Subcutaneous adipose tissue (tissue), 4 donors: ENCODE results near the gene USP10. TPM values are rescaled to one million over a fixed set of nuclear protein-coding genes. Genes with fewer than 3 reads are reported as not detected.

ENCODE experiments used
- total RNA-seq, 4 donors: library from RNA; depleted of rRNA; stranded (reverse); fragments of >200 nt; gene quantifications; one replicate each; pipeline ENCODE4 v1.1.0, GENCODE V29; 2016
- TF ChIP-seq, protein P1 (sequence below): fragments of 450-650 bp; IDR thresholded peaks from one replicate; pipeline ENCODE4 v1.5.1; 2016; ENCODE audit warnings: low read depth, mild to moderate bottlenecking, control low read depth, antibody characterized with exemption, moderate library complexity

Gene USP10
- total RNA-seq, 4 donors from 2014 or later: 29.7 to 85.1 (median 43.5) TPM

DNA sequence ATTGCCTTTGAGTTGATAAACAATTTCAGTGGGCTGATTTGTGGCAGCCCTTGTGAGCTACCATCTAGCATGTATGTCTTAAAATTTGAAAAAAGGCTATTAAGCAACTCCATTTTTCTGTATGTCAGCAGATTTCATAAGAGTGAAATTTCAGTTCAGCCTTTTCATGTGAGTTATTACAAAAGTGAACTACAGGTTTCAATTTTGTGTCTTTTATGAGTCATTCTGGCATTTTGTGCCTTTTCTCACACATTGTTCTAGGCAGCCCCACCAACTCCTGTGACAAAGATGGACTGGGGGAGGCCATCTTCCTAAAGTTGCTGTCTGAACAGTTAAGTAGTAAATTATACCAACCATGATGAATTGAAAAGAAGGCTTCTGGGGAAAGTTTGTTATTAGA lies 52.1 kb downstream of the USP10 start:
- TF ChIP-seq, protein P1, sequence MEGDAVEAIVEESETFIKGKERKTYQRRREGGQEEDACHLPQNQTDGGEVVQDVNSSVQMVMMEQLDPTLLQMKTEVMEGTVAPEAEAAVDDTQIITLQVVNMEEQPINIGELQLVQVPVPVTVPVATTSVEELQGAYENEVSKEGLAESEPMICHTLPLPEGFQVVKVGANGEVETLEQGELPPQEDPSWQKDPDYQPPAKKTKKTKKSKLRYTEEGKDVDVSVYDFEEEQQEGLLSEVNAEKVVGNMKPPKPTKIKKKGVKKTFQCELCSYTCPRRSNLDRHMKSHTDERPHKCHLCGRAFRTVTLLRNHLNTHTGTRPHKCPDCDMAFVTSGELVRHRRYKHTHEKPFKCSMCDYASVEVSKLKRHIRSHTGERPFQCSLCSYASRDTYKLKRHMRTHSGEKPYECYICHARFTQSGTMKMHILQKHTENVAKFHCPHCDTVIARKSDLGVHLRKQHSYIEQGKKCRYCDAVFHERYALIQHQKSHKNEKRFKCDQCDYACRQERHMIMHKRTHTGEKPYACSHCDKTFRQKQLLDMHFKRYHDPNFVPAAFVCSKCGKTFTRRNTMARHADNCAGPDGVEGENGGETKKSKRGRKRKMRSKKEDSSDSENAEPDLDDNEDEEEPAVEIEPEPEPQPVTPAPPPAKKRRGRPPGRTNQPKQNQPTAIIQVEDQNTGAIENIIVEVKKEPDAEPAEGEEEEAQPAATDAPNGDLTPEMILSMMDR: no peak

DNA sequence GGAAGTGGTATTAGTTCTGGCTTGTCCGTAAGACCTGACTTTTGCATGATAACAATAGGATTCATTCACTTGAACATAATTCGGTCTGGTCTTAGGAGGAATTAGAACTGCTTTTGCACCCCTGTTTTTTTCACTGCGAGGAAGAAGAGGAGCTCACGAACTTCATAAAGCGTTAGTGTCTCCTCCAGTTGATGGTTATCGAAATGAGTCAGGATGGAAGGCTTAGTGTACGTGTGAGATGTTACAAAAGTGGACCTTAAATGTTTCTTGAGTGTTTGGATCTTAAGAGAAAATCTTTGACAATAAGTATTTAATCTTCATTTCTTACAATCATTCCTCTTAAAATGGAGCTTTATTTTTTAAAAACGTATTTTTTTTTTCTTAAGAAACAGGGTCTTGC lies 52.8 kb downstream of the USP10 start:
- TF ChIP-seq, protein P1: no peak

DNA sequence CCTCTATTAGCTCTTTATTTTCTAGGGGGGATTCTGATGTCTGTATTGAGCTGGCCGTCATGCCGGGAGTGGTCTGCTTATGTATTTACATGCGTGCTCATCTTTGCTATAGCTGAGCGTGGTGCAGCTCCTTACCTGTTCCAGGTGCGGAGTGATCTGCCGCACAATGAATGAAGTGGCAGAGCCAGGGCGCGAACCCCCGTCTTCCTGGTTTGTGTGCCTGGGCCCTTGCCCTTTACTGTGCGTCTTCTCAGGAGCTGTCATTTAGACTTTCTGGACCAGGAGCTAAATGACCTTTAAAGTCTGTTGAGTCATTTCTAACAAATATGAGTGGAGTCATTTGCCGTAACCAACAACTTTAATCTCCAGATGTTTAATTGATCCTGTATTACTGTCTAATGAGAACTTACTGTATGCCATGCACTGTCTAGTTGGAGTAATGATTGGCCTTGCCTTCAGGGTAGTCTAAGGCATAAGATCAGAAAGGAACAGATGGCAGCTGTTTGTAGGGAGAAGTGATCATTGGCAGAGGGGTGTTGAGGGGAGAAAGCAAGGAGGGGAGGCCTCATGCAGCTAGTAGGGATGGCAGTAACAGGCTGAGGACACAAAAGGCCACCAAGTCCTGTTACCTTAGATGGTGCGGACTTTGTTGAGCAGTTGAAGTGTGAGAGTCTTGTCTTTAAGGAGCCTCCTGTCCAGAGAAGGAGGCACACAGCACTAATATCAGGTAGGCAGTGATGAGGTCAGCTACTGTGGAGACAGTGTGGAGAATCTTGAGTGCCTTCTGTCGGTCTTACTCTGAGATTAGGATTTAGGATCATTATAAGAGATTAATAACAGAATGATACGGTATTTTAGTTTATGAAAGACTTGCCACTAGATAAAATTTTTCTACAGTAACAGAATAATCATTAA lies 53.9 kb downstream of the USP10 start:
- TF ChIP-seq, protein P1: no peak

DNA sequence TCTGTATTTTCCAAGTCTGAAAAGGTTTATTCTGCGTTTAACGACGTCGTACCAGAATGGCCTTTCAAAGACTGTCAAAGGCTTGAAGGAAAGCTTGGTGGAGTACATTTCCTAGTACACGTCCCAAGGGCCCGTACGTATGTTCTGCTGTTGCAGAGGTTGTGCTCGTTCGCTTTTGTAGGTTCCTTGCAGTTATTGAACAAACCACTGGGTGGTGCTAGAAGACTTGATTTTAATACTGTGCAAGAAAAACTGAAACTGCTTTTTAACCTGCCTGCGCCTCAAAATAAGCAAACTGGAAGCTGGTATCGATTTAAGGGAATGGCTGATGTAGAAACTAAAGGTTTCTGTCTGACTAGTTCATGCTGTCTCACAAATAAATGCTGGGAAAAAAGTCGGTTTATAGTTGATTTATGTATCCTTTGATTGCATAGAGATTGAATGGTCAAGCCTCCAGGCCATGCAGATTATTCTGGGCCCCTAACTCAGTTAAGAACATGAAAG lies 54.6 kb downstream of the USP10 start:
- TF ChIP-seq, protein P1: no peak

DNA sequence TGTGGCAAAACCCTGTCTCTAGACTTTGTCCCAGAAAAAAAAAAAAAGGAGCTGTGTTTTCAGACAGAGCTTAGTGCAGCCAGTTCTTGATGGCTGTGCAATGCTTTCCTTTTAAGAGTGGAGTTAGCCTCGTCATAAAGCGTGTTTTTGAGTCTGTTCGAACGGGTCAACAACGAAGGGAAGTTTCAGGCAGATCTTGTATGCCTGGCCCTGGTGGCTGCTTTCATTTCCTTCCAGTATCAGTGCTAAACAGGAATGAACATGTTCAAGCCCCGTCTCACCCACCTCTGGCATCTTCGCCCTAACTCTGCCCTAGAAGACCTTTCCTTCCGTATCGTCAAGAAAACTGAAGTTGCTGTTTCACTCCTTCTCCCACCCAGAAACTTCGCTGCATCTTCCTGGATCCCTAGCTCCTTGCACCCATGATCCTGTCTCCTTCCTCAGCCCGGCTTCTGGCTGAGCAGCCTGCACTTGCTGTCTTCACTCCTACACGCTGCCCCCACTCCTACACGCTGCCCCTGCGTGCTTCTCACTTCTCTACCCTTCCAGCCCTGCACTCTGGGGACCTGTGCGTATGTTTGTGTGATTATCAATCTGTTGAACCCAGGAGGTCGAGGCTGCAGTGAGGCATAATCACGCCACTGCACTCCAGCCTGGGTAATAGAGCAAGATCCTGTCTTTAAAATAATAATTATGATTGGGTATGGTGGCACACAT lies 55.3 kb downstream of the USP10 start:
- TF ChIP-seq, protein P1: no peak

DNA sequence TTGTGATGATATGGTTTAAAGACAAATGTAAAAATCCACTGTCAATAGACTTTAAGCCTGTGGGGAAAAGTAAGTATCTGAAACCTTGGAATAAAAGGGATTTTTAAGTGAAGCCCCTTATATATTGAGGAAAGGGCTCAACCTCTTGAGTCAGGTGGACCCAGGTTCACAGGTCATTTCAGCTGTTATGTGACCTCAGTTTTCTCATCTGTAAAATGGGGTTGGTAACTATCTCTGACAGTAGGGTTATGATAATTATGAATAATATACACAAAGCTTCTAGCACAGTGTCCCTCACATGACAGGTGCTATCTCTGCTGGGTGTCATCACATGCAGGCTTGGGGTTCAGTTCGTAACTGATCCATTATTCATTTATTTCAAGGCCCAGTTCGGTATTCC lies 57.0 kb downstream of the USP10 start:
- TF ChIP-seq, protein P1: no peak

DNA sequence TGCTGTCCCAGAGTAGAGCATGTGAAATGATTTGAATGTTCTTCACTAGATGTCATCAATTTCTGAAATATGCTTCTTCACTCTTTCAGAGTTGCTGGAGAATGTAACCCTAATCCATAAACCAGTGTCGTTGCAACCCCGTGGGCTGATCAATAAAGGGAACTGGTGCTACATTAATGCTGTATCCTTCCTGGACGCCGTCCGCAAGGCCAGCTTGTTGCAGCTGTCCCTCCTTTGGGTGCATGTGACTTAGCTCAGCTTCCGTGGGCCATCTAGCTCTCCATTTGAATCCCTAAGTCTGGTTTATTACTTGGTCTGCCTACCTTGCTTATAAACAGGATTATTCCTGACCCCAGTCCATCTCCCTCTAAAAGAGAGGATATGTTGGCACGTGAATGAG lies 58.8 kb downstream of the USP10 start:
- TF ChIP-seq, protein P1: no peak
